HL-60 (cell line): ENCODE results near the gene MMP19.
"Not testable (repeated sequence)": the region's sequence is repeated elsewhere in the genome, so short reads cannot be mapped to it uniquely, and the experiment has no call there.

Experiments
- CTCF ChIP-seq: IDR thresholded peaks from one replicate; pipeline ENCODE4 v1.5.1; 2011; ENCODE audit warnings: low read length, control low read depth, inconsistent platforms; ENCODE audit not compliant: insufficient read depth
- REST ChIP-seq: IDR thresholded peaks from 2 replicates; pipeline ENCODE4 v1.6.1; 2012; ENCODE audit warnings: low read depth; ENCODE audit not compliant: insufficient replicate concordance

- TF ChIP-seq REST, CTCF: not testable (repeated sequence)
Observed at GRCh38 chr12:55834400-55834799, 8.3 kb downstream of the MMP19 start.
